ENCODE measurements around the gene CRYBG3. TPM values are rescaled to one million over a fixed set of nuclear protein-coding genes. Genes with fewer than 3 reads are reported as not detected.

Gene CRYBG3
- total RNA-seq = 20.7 TPM
- polyA plus RNA-seq (ENCODE audit: insufficient read depth, low read depth, low replicate concordance) = 3.1 TPM
- long read RNA-seq, donor 1 = 0 reads
- long read RNA-seq, donor 2 = 0 reads
- long read RNA-seq, donor 3 = 0 reads
- long read RNA-seq, donor 4, partial matches to known transcripts = 5 of 5 reads
- long read RNA-seq, donor 4, other reads (novel, unspliced or antisense) = 0 of 5 reads
- long read RNA-seq, donor 5 = 0 reads
- long read RNA-seq, donor 6 = 0 reads
- long read RNA-seq, donor 7, partial matches to known transcripts = 5 of 8 reads
- long read RNA-seq, donor 7, other reads (novel, unspliced or antisense) = 3 of 8 reads
- long read RNA-seq, donor 8 = 0 reads
- long read RNA-seq, donor 9 = 0 reads
- long read RNA-seq, donor 10 = 0 reads

- H3K9ac ChIP-seq (ENCODE audit: low read length in 3 of 3) = peak within 1 kb of the TSS; percentile 61 to 86 (median 84)
- H3K9me3 ChIP-seq (ENCODE audit: control insufficient read depth in 2 of 3, insufficient read depth in 1 of 3, low read length in 3 of 3) = no peaks in the 10 kb centered on the region
- TF ChIP-seq, protein P1, sequence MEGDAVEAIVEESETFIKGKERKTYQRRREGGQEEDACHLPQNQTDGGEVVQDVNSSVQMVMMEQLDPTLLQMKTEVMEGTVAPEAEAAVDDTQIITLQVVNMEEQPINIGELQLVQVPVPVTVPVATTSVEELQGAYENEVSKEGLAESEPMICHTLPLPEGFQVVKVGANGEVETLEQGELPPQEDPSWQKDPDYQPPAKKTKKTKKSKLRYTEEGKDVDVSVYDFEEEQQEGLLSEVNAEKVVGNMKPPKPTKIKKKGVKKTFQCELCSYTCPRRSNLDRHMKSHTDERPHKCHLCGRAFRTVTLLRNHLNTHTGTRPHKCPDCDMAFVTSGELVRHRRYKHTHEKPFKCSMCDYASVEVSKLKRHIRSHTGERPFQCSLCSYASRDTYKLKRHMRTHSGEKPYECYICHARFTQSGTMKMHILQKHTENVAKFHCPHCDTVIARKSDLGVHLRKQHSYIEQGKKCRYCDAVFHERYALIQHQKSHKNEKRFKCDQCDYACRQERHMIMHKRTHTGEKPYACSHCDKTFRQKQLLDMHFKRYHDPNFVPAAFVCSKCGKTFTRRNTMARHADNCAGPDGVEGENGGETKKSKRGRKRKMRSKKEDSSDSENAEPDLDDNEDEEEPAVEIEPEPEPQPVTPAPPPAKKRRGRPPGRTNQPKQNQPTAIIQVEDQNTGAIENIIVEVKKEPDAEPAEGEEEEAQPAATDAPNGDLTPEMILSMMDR (IDR thresholded peaks at IDR 0.05; ENCODE audit: borderline replicate concordance, extremely low read depth, insufficient read depth) = peak; percentile 8
- intact Hi-C loops (cut with DNase I) = no loop called here
- no peaks in the 10 kb centered on the region for H3K27me3 ChIP-seq (ENCODE audit: control insufficient read depth, insufficient read depth, low read length)
- DNase-seq (peak; percentile 82 to 95 (median 87)), FAIRE-seq (no peak)
- H3K36me3 ChIP-seq (ENCODE audit: control insufficient read depth in 2 of 3, insufficient read depth in 3 of 3, low read length in 3 of 3) = no peaks in the 10 kb centered on the region
- no peaks in the 10 kb centered on the region for H3K4me1 ChIP-seq (ENCODE audit: control insufficient read depth in 2 of 3, insufficient read depth in 2 of 3, low read depth in 1 of 3, low read length in 3 of 3)
- peak within 1 kb of the TSS; percentile 70 to 76 for H3K27ac ChIP-seq (ENCODE audit: low read depth in 2 of 2, low read length in 2 of 2)
- H3K4me3 ChIP-seq (ENCODE audit: low read length in 3 of 3) = peak within 1 kb of the TSS; percentile 81 to 85 (median 81)
Observed at GRCh38 chr3:97821774-97822358, at the start of gene CRYBG3. Gene CRYBG3, plus strand, starts transcription at chr3:97822011. Its CDS starts 196 bp downstream, at chr3:97822207.

GRCh38 chr3:97772926-97773325 is 48.9 kb upstream of the CRYBG3 start:
- no peak for FAIRE-seq
- no peak for DNase-seq
- Histone ChIP-seq H3K27ac (ENCODE audit: low read depth in 2 of 2, low read length in 2 of 2) (no peak overlapping the region), H3K27me3 (ENCODE audit: control insufficient read depth, insufficient read depth, low read length) (no peaks in the 10 kb centered on the region), H3K4me1 (ENCODE audit: control insufficient read depth in 2 of 3, insufficient read depth in 2 of 3, low read depth in 1 of 3, low read length in 3 of 3) (no peaks in the 10 kb centered on the region), H3K4me3 (ENCODE audit: low read length in 3 of 3) (no peak overlapping the region), H3K36me3 (ENCODE audit: control insufficient read depth in 2 of 3, insufficient read depth in 3 of 3, low read length in 3 of 3) (no peaks in the 10 kb centered on the region), H3K9me3 (ENCODE audit: control insufficient read depth in 2 of 3, insufficient read depth in 1 of 3, low read length in 3 of 3) (peaks cover 0 to 4% (median 0%) of the 10 kb centered on the region in 3 donors), H3K9ac (ENCODE audit: low read length in 3 of 3) (no peak overlapping the region)
- intact Hi-C loops (cut with DNase I) = no loop called here
- TF ChIP-seq, protein P1 (IDR thresholded peaks at IDR 0.05; ENCODE audit: borderline replicate concordance, extremely low read depth, insufficient read depth) = no peak

DNA sequence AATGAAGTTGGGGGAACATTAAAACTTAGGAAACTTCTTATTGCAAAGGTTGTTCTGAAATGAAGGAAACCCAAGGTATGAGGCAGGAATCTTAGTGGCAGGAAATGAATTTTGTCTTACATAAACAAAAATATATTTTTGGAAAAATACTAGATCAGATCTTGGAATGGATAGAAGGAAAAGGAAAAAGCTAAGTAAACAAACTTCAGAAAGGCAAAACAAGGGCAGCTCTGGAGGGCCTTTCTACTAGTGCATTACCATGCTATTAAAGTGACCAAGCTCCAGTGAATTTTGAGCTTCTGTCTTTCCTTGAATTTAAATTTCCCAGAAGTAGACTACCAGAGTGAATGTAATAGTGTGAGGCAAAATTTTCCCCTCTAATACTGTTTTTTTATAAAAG is 43.7 kb upstream of the CRYBG3 start:
- Histone ChIP-seq H3K36me3 (ENCODE audit: control insufficient read depth in 2 of 3, insufficient read depth in 3 of 3, low read length in 3 of 3) (no peaks in the 10 kb centered on the region), H3K9ac (ENCODE audit: low read length in 3 of 3) (no peak overlapping the region), H3K4me3 (ENCODE audit: low read length in 3 of 3) (no peak overlapping the region), H3K9me3 (ENCODE audit: control insufficient read depth in 2 of 3, insufficient read depth in 1 of 3, low read length in 3 of 3) (no peaks in the 10 kb centered on the region), H3K4me1 (ENCODE audit: control insufficient read depth in 2 of 3, insufficient read depth in 2 of 3, low read depth in 1 of 3, low read length in 3 of 3) (no peaks in the 10 kb centered on the region), H3K27me3 (ENCODE audit: control insufficient read depth, insufficient read depth, low read length) (no peaks in the 10 kb centered on the region), H3K27ac (ENCODE audit: low read depth in 2 of 2, low read length in 2 of 2) (no peak overlapping the region)
- FAIRE-seq (no peak), DNase-seq (no peak)
- TF ChIP-seq, protein P1 (IDR thresholded peaks at IDR 0.05; ENCODE audit: borderline replicate concordance, extremely low read depth, insufficient read depth) = no peak
- intact Hi-C loops (cut with DNase I) = no loop called here

Data from kidney (tissue), 22 donors.